OCI-LY7 (cell line): ENCODE measurements around the gene E2F6. TPM values are rescaled to one million over a fixed set of nuclear protein-coding genes. Genes with fewer than 3 reads are reported as not detected.

Experiments
- BruUV-seq: library from RNA; stranded (reverse); fragments of 400-500 nt; replicated peaks from 2 replicates; lab custom pipeline; 2021; lab: Mats Ljungman, UMichigan
- CTCF ChIA-PET: fragments of 300-600 bp; sonication (Branson Sonifier 250); formaldehyde crosslinking; loops from one replicate; lab custom pipeline; 2022; ENCODE audit warnings: antibody characterized with exemption; ENCODE audit not compliant: unreplicated experiment; lab: Charles Lee
- POLR2A ChIA-PET: fragments of 300-600 bp; sonication (Branson Sonifier 250); formaldehyde crosslinking; loops from one replicate; lab custom pipeline; 2022; ENCODE audit warnings: antibody characterized with exemption; lab: Charles Lee
- DNase-seq: peaks from one replicate; pipeline ENCODE4 v3.0.0-alpha.2; 2015; ENCODE audit warnings: low spot score
- H2AFZ ChIP-seq: fragments of 200-600 bp; sonication (generic), shearing (Covaris generic); 2 replicates; pipeline ENCODE4 v1.6.1; 2014; ENCODE audit warnings: mild to moderate bottlenecking, antibody characterized with exemption, low read length, moderate library complexity
- H3K27ac ChIP-seq: fragments of 200-600 bp; sonication (generic); 2 replicates; pipeline ENCODE4 v1.5.1; 2014; ENCODE audit warnings: mixed run types, low read depth, mild to moderate bottlenecking, moderate library complexity, low read length, inconsistent platforms; ENCODE audit not compliant: poor library complexity, severe bottlenecking
- H3K36me3 ChIP-seq: fragments of 200-600 bp; sonication (generic); 2 replicates; pipeline ENCODE4 v1.6.1; 2014; ENCODE audit warnings: mild to moderate bottlenecking, antibody characterized with exemption, low read length, moderate library complexity, mixed read lengths; ENCODE audit not compliant: insufficient read depth
- H3K4me1 ChIP-seq: fragments of 200-600 bp; sonication (generic); 2 replicates; pipeline ENCODE4 v1.5.1; 2014; ENCODE audit warnings: mild to moderate bottlenecking, low read length; ENCODE audit not compliant: insufficient read depth, poor library complexity, severe bottlenecking
- H3K4me2 ChIP-seq: fragments of 200-600 bp; sonication (generic); 2 replicates; pipeline ENCODE4 v1.6.1; 2014; ENCODE audit warnings: mild to moderate bottlenecking, low read length
- H3K4me3 ChIP-seq: fragments of 200-600 bp; sonication (generic); 2 replicates; pipeline ENCODE4 v1.5.1; 2014; ENCODE audit warnings: mild to moderate bottlenecking, low read depth, low read length; ENCODE audit not compliant: poor library complexity, severe bottlenecking
- H3K79me2 ChIP-seq: fragments of 200-600 bp; sonication (generic); 2 replicates; pipeline ENCODE4 v1.6.1; 2016; ENCODE audit warnings: low read depth, mild to moderate bottlenecking, low read length, moderate library complexity, mixed read lengths; ENCODE audit not compliant: insufficient read depth
- H3K9me2 ChIP-seq: fragments of 200-600 bp; sonication (generic); 2 replicates; pipeline ENCODE4 v1.6.1; 2016; ENCODE audit warnings: mild to moderate bottlenecking, low read length, mixed read lengths; ENCODE audit not compliant: insufficient read depth
- H3K9me3 ChIP-seq: fragments of 200-600 bp; sonication (generic); 2 replicates; pipeline ENCODE4 v1.6.1; 2014; ENCODE audit warnings: mild to moderate bottlenecking, mixed run types, low read length, mixed read lengths
- H4K20me1 ChIP-seq: fragments of 200-600 bp; sonication (generic); 2 replicates; pipeline ENCODE4 v1.6.1; 2014; ENCODE audit warnings: mild to moderate bottlenecking, antibody characterized with exemption, low read length, moderate library complexity, mixed read lengths; ENCODE audit not compliant: insufficient read depth
- CTCF ChIP-seq: fragments of 200-600 bp; sonication (generic); conservative IDR thresholded peaks from 2 replicates; pipeline ENCODE4 v1.5.1; 2014; ENCODE audit warnings: mild to moderate bottlenecking, antibody characterized with exemption, low read length, moderate library complexity, mixed read lengths
- EZH2phosphoT487 ChIP-seq: fragments of 200-600 bp; sonication (generic); IDR thresholded peaks from 2 replicates; pipeline ENCODE4 v1.6.1; 2018; ENCODE audit warnings: low read depth, borderline replicate concordance, mild to moderate bottlenecking, mixed run types, antibody characterized with exemption, low read length, moderate library complexity, mixed read lengths
- intact Hi-C: fragments of 100-400 bp; cut with micrococcal nuclease; formaldehyde crosslinking; loops from one replicate; pipeline ENCODE4 v1.10.0; 2022; ENCODE audit not compliant: unreplicated experiment
- total RNA-seq, 2 experiments: library from RNA; depleted of rRNA in 1 of 2; stranded (reverse); fragments of >200 nt in 1 of 2; shearing (Covaris generic) in 1 of 2; gene quantifications; 2 replicates each; pipeline ENCODE4 v1.2.3, GENCODE V29; 2014 to 2022

The E2F6 gene
- total RNA-seq, 2 experiments from 2014 or later = 12.4 to 14.3 TPM

- no TSS peak for BruUV-seq
- CTCF ChIA-PET = no interaction called here
- Histone ChIP-seq H4K20me1 (no peaks in the 10 kb centered on the region), H3K9me3 (no peaks in the 10 kb centered on the region), H2AFZ (no peak overlapping the region), H3K4me1 (no peaks in the 10 kb centered on the region), H3K4me2 (no peak overlapping the region), H3K9me2 (no peaks in the 10 kb centered on the region), H3K36me3 (no peaks in the 10 kb centered on the region), H3K4me3 (no peak overlapping the region), H3K27ac (no peak overlapping the region), H3K79me2 (no peaks in the 10 kb centered on the region)
- POLR2A ChIA-PET = interaction anchor here (0.7 kb wide), 1 partner anchor 1024 kb away, joined by 5 read pairs; no protein-coding TSS in a partner anchor
- intact Hi-C loops = no loop called here
- TF ChIP-seq CTCF = no peak
- no peak for TF ChIP-seq EZH2phosphoT487
- DNase-seq = no peak
Measured at GRCh38 chr2:11402436-11402835, 63.5 kb downstream of the E2F6 start.

- no peaks in the 10 kb centered on the region for H3K79me2 ChIP-seq
- ChIA-PET CTCF (no interaction called here), POLR2A (no interaction called here)
- no peaks in the 10 kb centered on the region for H3K9me2 ChIP-seq
- intact Hi-C loops = no loop called here
- H4K20me1 ChIP-seq = no peaks in the 10 kb centered on the region
- H2AFZ ChIP-seq = no peak overlapping the region
- H3K27ac ChIP-seq = no peak overlapping the region
- no peaks in the 10 kb centered on the region for H3K4me1 ChIP-seq
- no peak overlapping the region for H3K4me3 ChIP-seq
- H3K4me2 ChIP-seq = no peak overlapping the region
- DNase-seq = no peak
- no peak for TF ChIP-seq EZH2phosphoT487
- no peak for TF ChIP-seq CTCF
- no peaks in the 10 kb centered on the region for H3K36me3 ChIP-seq
- BruUV-seq = no TSS peak
- no peaks in the 10 kb centered on the region for H3K9me3 ChIP-seq
Measured at GRCh38 chr2:11399438-11399762, 66.6 kb downstream of the E2F6 start.

GRCh38 chr2:11398750-11399437 lies 67.1 kb downstream of the E2F6 start:
- no peaks in the 10 kb centered on the region for H3K9me3 ChIP-seq
- H3K27ac ChIP-seq = no peak overlapping the region
- H3K4me3 ChIP-seq = no peak overlapping the region
- no peaks in the 10 kb centered on the region for H3K79me2 ChIP-seq
- ChIA-PET POLR2A (no interaction called here), CTCF (interaction anchor here (0.6 kb wide), 1 partner anchor 1992 kb away, joined by 6 read pairs; no protein-coding TSS in a partner anchor)
- H3K9me2 ChIP-seq = no peaks in the 10 kb centered on the region
- H3K4me1 ChIP-seq = no peaks in the 10 kb centered on the region
- no peaks in the 10 kb centered on the region for H4K20me1 ChIP-seq
- no peak overlapping the region for H3K4me2 ChIP-seq
- TF ChIP-seq CTCF (no peak), EZH2phosphoT487 (no peak)
- no TSS peak for BruUV-seq
- intact Hi-C loops = no loop called here
- H3K36me3 ChIP-seq = no peaks in the 10 kb centered on the region
- no peak overlapping the region for H2AFZ ChIP-seq
- DNase-seq = no peak
